ENCODE data around the gene ZFX. TPM values are rescaled to one million over a fixed set of nuclear protein-coding genes. Genes with fewer than 3 reads are reported as not detected.

The ZFX gene
- total and polyA plus RNA-seq, 2 of the 8 experiments (the other 6 are each of a cell fraction or from before 2014, with no cell fraction given), result 2.8 to 22.0 TPM

GRCh38 chrX:24216827-24217226 lies 67.3 kb downstream of the ZFX start:
- Histone ChIP-seq H4K91ac (replicated peaks; ENCODE audit: insufficient read length, low read length) (no peak overlapping the region), H3K4me1 (replicated peaks in 1 of 4; ENCODE audit: control insufficient read depth in 3 of 4, insufficient read depth in 4 of 4, low read length in 3 of 4) (peaks cover 0 to 4% (median 1%) of the 10 kb centered on the region in 4 experiments; a peak in 3 of 7 replicates), H4K8ac (ENCODE audit: extremely low read depth, insufficient read depth, low read length) (no peak overlapping the region), H4K5ac (ENCODE audit: insufficient read length, low read depth, low read length) (no peak overlapping the region), H3K27ac (ENCODE audit: low read depth, low read length) (no peak overlapping the region), H3K9ac (replicated peaks in 1 of 4; ENCODE audit: extremely low read depth in 1 of 4, low read depth in 3 of 4, low read length in 3 of 4) (no peak overlapping the region), H3K4ac (replicated peaks; ENCODE audit: insufficient read length, low read depth, low read length) (no peak overlapping the region), H3K27me3 (replicated peaks in 1 of 4; ENCODE audit: control insufficient read depth in 3 of 4, extremely low read depth in 1 of 4, insufficient read depth in 3 of 4, low read length in 3 of 4) (no peaks in the 10 kb centered on the region), H2AK5ac (ENCODE audit: low read depth, low read length) (no peak overlapping the region), H3K18ac (ENCODE audit: extremely low read depth, low read length) (no peak overlapping the region), H3K9me3 (ENCODE audit: insufficient read depth in 2 of 2, low read depth in 1 of 2, low read length in 1 of 2) (no peaks in the 10 kb centered on the region), H3K4me3 (ENCODE audit: extremely low read depth in 1 of 4, insufficient read depth in 2 of 4, low read depth in 3 of 4, low read length in 4 of 4) (no peak overlapping the region), H3K36me3 (ENCODE audit: control insufficient read depth in 2 of 4, insufficient read depth in 4 of 4, low read length in 3 of 4) (peaks cover 0 to 2% (median under 1%) of the 10 kb centered on the region in 4 experiments; a peak in 2 of 8 replicates), H3K4me2 (ENCODE audit: insufficient read depth in 1 of 2, low read depth in 2 of 2, low read length in 2 of 2) (no peak overlapping the region), H3K79me1 (ENCODE audit: low read depth, low read length) (no peaks in the 10 kb centered on the region), H2BK12ac (ENCODE audit: low read depth, low read length) (no peak overlapping the region), H4K20me1 (replicated peaks in 1 of 2; ENCODE audit: control insufficient read depth in 1 of 2, insufficient read depth in 2 of 2, low read length in 2 of 2) (no peaks in the 10 kb centered on the region), H2BK5ac (ENCODE audit: low read depth, low read length) (no peak overlapping the region), H3K23me2 (ENCODE audit: low read depth, low read length) (no peaks in the 10 kb centered on the region), H2BK20ac (ENCODE audit: low read length) (no peak overlapping the region), H3K23ac (ENCODE audit: insufficient read length) (no peak overlapping the region), H2AFZ (ENCODE audit: low read length) (no peak overlapping the region), H3K14ac (ENCODE audit: insufficient read length) (no peak overlapping the region), H3K56ac (replicated peaks; ENCODE audit: insufficient read length, low read depth, low read length) (no peak overlapping the region), H2BK15ac (ENCODE audit: low read length) (no peak overlapping the region), H2BK120ac (replicated peaks; ENCODE audit: low read depth, low read length) (no peak overlapping the region), H3K79me2 (ENCODE audit: control insufficient read depth in 1 of 2, insufficient read depth in 2 of 2, low read length in 2 of 2) (no peaks in the 10 kb centered on the region)
- CTCF ChIA-PET (ENCODE audit: partially characterized antibody), result no interaction called here
- FAIRE-seq, result no peak
- WGBS, 2 experiments (ENCODE audit: extremely low coverage in 1 of 2, insufficient coverage in 1 of 2, insufficient read length in 1 of 2, insufficient replicate concordance in 2 of 2, low coverage in 1 of 2, low lambda C conversion rate in 2 of 2, missing lambda C conversion rate in 1 of 2), result 100% methylated on average over 1 of the region's 1 CpG; no CpG with 5 or more reads in 1 of the 2 experiments
- no peak for DNase-seq (ENCODE audit: low read depth in 1 of 2, low spot score in 2 of 2)
- POLR2A ChIA-PET (ENCODE audit: partially characterized antibody), result interaction anchor here (1.4 kb wide), 1 partner anchor 68 kb away, joined by 3 read pairs; the partner anchor contains the start of gene ZFX
- TF ChIP-seq PHF8 (conservative IDR thresholded peaks at IDR 0.05; ENCODE audit: low read depth, low read length) (no peak), RFX5 (IDR thresholded peaks at IDR 0.05; ENCODE audit: borderline replicate concordance, low read depth, low read length) (no peak), ATF2 (IDR thresholded peaks at IDR 0.05; ENCODE audit: low read length) (no peak), TBP (IDR thresholded peaks at IDR 0.05; ENCODE audit: low read depth, low read length) (no peak), NRF1 (IDR thresholded peaks at IDR 0.05; ENCODE audit: low read depth, low read length) (no peak), MAFK (IDR thresholded peaks at IDR 0.05; ENCODE audit: low read depth, low read length) (no peak), GABPA (IDR thresholded peaks at IDR 0.05; ENCODE audit: borderline replicate concordance, insufficient read depth, low read length) (no peak), RNF2 (IDR thresholded peaks at IDR 0.05; ENCODE audit: borderline replicate concordance, low read depth, low read length, missing control alignments, poor library complexity, severe bottlenecking) (no peak), SRF (IDR thresholded peaks at IDR 0.05; ENCODE audit: low read depth, low read length) (no peak)

Data from H1 (cell line).